Osteoblast (primary cell): ENCODE results near the gene GNB5. TPM values are rescaled to one million over a fixed set of nuclear protein-coding genes. Genes with fewer than 3 reads are reported as not detected.

Source experiments
- DNase-seq: peaks from one replicate; pipeline ENCODE4 v3.0.0; 2011; ENCODE audit warnings: low spot score, mixed read lengths; ENCODE audit not compliant: insufficient read length; ENCODE audit errors: missing footprints
- H2AFZ ChIP-seq: 2 replicates; pipeline ENCODE4 v1.6.0; 2011; ENCODE audit warnings: mild to moderate bottlenecking, low read length
- H3K27ac ChIP-seq: 2 replicates; pipeline ENCODE4 v1.5.1; 2011; ENCODE audit warnings: mild to moderate bottlenecking, low read depth, low read length, moderate library complexity
- H3K27me3 ChIP-seq: 2 replicates; pipeline ENCODE4 v1.6.0; 2012; ENCODE audit warnings: mild to moderate bottlenecking, control low read depth, inconsistent platforms, low read length, moderate library complexity; ENCODE audit not compliant: insufficient read depth
- H3K36me3 ChIP-seq: 2 replicates; pipeline ENCODE4 v1.5.1; 2011; ENCODE audit warnings: mild to moderate bottlenecking, low read length, control low read depth, moderate library complexity; ENCODE audit not compliant: insufficient read depth
- H3K4me1 ChIP-seq: 2 replicates; pipeline ENCODE4 v1.5.1; 2011; ENCODE audit warnings: mild to moderate bottlenecking, low read length, control low read depth, moderate library complexity; ENCODE audit not compliant: insufficient read depth
- H3K4me2 ChIP-seq: 2 replicates; pipeline ENCODE4 v1.6.0; 2011; ENCODE audit warnings: mild to moderate bottlenecking, low read length; ENCODE audit not compliant: insufficient read depth
- H3K4me3 ChIP-seq: fragments of 200-600 bp; sonication (generic); 3 replicates; pipeline ENCODE4 v1.5.1; 2012; ENCODE audit warnings: mild to moderate bottlenecking, low read length, inconsistent platforms; ENCODE audit not compliant: insufficient read depth
- H3K79me2 ChIP-seq: 2 replicates; pipeline ENCODE4 v1.6.0; 2012; ENCODE audit warnings: mild to moderate bottlenecking, low read length, control low read depth, inconsistent platforms; ENCODE audit not compliant: insufficient read depth
- H3K9me3 ChIP-seq: 2 replicates; pipeline ENCODE4 v1.5.1; 2011; ENCODE audit warnings: low read depth, low read length, control low read depth
- H4K20me1 ChIP-seq: 2 replicates; pipeline ENCODE4 v1.6.0; 2012; ENCODE audit warnings: mild to moderate bottlenecking, low read length, control low read depth; ENCODE audit not compliant: insufficient read depth
- CTCF ChIP-seq: IDR thresholded peaks from 2 replicates; pipeline ENCODE4 v1.5.1; 2011; ENCODE audit warnings: mild to moderate bottlenecking, low read depth, low read length, moderate library complexity; ENCODE audit errors: extremely low read depth
- total RNA-seq: library from RNA; depleted of rRNA; stranded (reverse); fragments of >200 nt; gene quantifications from 2 replicates; pipeline ENCODE4 v1.2.3, GENCODE V29; 2012

Gene GNB5
- total RNA-seq, 1 donor: 26.4 TPM

- Histone ChIP-seq H3K36me3 (no peaks in the 10 kb centered on the region), H3K9me3 (no peaks in the 10 kb centered on the region), H3K4me3 (no peak overlapping the region), H4K20me1 (no peaks in the 10 kb centered on the region), H3K4me2 (peak overlapping the region; percentile 14), H3K27ac (peak overlapping the region; percentile 97), H3K27me3 (no peaks in the 10 kb centered on the region), H2AFZ (no peak overlapping the region), H3K79me2 (no peaks in the 10 kb centered on the region), H3K4me1 (peaks cover 31% of the 10 kb centered on the region)
- TF ChIP-seq CTCF: no peak
- DNase-seq: no peak
Measured at GRCh38 chr15:52095597-52096262, 95.5 kb downstream of the GNB5 start.

GRCh38 chr15:52094811-52095584, 96.2 kb downstream of the GNB5 start:
- peak overlapping the region; percentile 67 for H3K4me2 ChIP-seq
- no peaks in the 10 kb centered on the region for H3K9me3 ChIP-seq
- H4K20me1 ChIP-seq: no peaks in the 10 kb centered on the region
- H3K27ac ChIP-seq: peak overlapping the region; percentile 97
- no peaks in the 10 kb centered on the region for H3K27me3 ChIP-seq
- no peak for TF ChIP-seq CTCF
- H3K36me3 ChIP-seq: no peaks in the 10 kb centered on the region
- H3K79me2 ChIP-seq: no peaks in the 10 kb centered on the region
- H2AFZ ChIP-seq: no peak overlapping the region
- H3K4me1 ChIP-seq: peaks cover 31% of the 10 kb centered on the region
- no peak for DNase-seq
- no peak overlapping the region for H3K4me3 ChIP-seq

GRCh38 chr15:52093539-52094510, 97.4 kb downstream of the GNB5 start:
- no peaks in the 10 kb centered on the region for H3K27me3 ChIP-seq
- peaks cover 31% of the 10 kb centered on the region for H3K4me1 ChIP-seq
- peak overlapping the region; percentile 67 for H3K4me2 ChIP-seq
- DNase-seq: peak; percentile 70
- H4K20me1 ChIP-seq: no peaks in the 10 kb centered on the region
- no peak for TF ChIP-seq CTCF
- no peaks in the 10 kb centered on the region for H3K36me3 ChIP-seq
- H3K9me3 ChIP-seq: no peaks in the 10 kb centered on the region
- no peaks in the 10 kb centered on the region for H3K79me2 ChIP-seq
- H2AFZ ChIP-seq: peak overlapping the region; percentile 19
- peak overlapping the region; percentile 29 for H3K4me3 ChIP-seq
- peak overlapping the region; percentile 97 for H3K27ac ChIP-seq
